ENCODE results near the gene PLPP3. TPM values are rescaled to one million over a fixed set of nuclear protein-coding genes. Genes with fewer than 3 reads are reported as not detected.

PLPP3 gene
- total and polyA plus RNA-seq, 2 experiments from 2014 or later, result 103 to 159 TPM

DNA sequence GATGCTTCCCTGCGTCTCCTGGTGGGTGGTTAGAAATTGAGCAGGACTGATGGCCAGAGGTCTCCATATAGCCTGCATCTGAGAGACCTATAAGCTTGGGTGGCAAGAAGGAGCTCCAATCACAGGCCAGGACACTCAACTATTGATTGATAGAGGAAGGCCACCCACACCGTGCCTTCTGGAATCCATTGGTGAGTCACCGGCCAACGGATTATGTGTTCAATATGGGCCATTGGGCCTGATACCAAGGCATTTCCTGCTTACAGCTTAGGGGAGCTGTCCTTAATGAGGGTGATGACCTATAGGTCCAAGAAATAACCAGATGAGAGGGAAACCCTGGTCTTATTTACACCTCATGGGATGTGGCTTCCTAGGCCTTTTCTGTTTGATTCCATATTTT, 115.1 kb downstream of the PLPP3 start:
- Histone ChIP-seq H2AFZ (no peak overlapping the region), H4K20me1 (ENCODE audit: insufficient read depth, poor library complexity, severe bottlenecking) (no peaks in the 10 kb centered on the region), H3K9me2 (replicated peaks; ENCODE audit: insufficient read depth) (no peaks in the 10 kb centered on the region), H3K27me3 (no peaks in the 10 kb centered on the region), H3K4me3 (no peak overlapping the region), H3K4me2 (no peak overlapping the region), H3K79me2 (no peaks in the 10 kb centered on the region), H3K9me3 (ENCODE audit: low read depth) (no peaks in the 10 kb centered on the region), H3K36me3 (replicated peaks; ENCODE audit: insufficient read depth, low read depth) (no peaks in the 10 kb centered on the region), H3K27ac (no peak overlapping the region), H3K4me1 (ENCODE audit: insufficient read depth) (peaks cover 3% of the 10 kb centered on the region)
- no peak for DNase-seq (ENCODE audit: low spot score)
- 92% methylated on average over 4 of the region's 4 CpGs for WGBS (ENCODE audit: low lambda C conversion rate, missing lambda C conversion rate)
- TF ChIP-seq, protein P1, sequence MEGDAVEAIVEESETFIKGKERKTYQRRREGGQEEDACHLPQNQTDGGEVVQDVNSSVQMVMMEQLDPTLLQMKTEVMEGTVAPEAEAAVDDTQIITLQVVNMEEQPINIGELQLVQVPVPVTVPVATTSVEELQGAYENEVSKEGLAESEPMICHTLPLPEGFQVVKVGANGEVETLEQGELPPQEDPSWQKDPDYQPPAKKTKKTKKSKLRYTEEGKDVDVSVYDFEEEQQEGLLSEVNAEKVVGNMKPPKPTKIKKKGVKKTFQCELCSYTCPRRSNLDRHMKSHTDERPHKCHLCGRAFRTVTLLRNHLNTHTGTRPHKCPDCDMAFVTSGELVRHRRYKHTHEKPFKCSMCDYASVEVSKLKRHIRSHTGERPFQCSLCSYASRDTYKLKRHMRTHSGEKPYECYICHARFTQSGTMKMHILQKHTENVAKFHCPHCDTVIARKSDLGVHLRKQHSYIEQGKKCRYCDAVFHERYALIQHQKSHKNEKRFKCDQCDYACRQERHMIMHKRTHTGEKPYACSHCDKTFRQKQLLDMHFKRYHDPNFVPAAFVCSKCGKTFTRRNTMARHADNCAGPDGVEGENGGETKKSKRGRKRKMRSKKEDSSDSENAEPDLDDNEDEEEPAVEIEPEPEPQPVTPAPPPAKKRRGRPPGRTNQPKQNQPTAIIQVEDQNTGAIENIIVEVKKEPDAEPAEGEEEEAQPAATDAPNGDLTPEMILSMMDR (IDR thresholded peaks at IDR 0.05; ENCODE audit: poor library complexity), result no peak
- TF ChIP-seq EZH2phosphoT487 (IDR thresholded peaks at IDR 0.05; ENCODE audit: low read depth, severe bottlenecking, unreplicated experiment), result no peak
- no peak for TF ChIP-seq EZH2 (IDR thresholded peaks at IDR 0.05; ENCODE audit: borderline replicate concordance)

DNA sequence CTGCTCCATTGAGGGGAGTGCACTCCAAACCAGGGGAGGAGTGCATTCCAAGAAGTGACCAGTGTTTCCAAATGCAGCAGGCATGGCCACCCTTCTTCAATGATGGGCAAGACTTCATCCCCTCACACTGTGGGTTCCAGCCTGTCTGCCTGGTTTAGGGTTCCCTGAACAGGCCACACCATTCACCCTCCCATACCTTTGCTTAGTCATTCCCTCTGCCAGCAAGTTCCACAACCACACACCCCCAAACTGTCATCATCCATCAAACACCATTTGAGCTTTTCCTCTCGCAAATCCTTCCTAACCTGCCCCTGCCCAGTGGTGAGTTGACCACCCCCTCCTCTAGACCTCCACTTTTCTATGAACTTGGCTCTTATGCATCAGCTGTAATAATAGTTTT, 116.0 kb downstream of the PLPP3 start:
- Histone ChIP-seq H3K9me3 (ENCODE audit: low read depth) (no peaks in the 10 kb centered on the region), H3K9me2 (replicated peaks; ENCODE audit: insufficient read depth) (no peaks in the 10 kb centered on the region), H3K36me3 (replicated peaks; ENCODE audit: insufficient read depth, low read depth) (no peaks in the 10 kb centered on the region), H3K27me3 (no peaks in the 10 kb centered on the region), H4K20me1 (ENCODE audit: insufficient read depth, poor library complexity, severe bottlenecking) (no peaks in the 10 kb centered on the region), H3K4me1 (ENCODE audit: insufficient read depth) (peaks cover 3% of the 10 kb centered on the region), H3K4me2 (no peak overlapping the region), H3K4me3 (no peak overlapping the region), H3K27ac (no peak overlapping the region), H2AFZ (no peak overlapping the region), H3K79me2 (no peaks in the 10 kb centered on the region)
- TF ChIP-seq EZH2 (IDR thresholded peaks at IDR 0.05; ENCODE audit: borderline replicate concordance) (no peak), EZH2phosphoT487 (IDR thresholded peaks at IDR 0.05; ENCODE audit: low read depth, severe bottlenecking, unreplicated experiment) (no peak)
- TF ChIP-seq, protein P1 (IDR thresholded peaks at IDR 0.05; ENCODE audit: poor library complexity), result no peak
- no peak for DNase-seq (ENCODE audit: low spot score)
- 100% methylated on average over 1 of the region's 1 CpG for WGBS (ENCODE audit: low lambda C conversion rate, missing lambda C conversion rate)

DNA sequence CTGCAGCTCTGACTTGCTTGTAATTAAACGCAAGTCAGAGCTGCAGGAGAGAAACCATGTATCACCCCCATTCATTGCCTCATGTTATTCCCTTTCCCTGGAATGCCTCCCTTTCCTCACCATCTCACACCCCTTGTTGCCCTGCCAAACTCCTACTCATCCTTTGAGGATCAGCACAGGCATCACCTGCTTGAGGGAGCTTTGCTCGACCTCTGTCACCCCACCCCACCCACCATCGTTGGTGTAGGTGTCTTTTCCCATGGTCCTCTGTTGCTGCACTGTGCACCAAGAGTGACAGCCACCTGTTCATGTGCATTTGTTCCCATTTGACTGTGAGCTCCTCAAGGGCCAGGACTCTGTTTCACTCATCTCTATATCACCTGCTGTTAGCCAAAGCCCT, 117.2 kb downstream of the PLPP3 start:
- 91% methylated on average over 3 of the region's 3 CpGs for WGBS (ENCODE audit: low lambda C conversion rate, missing lambda C conversion rate)
- no peak overlapping the region for H2AFZ ChIP-seq
- no peak overlapping the region for H3K4me3 ChIP-seq
- TF ChIP-seq EZH2phosphoT487 (IDR thresholded peaks at IDR 0.05; ENCODE audit: low read depth, severe bottlenecking, unreplicated experiment) (no peak), EZH2 (IDR thresholded peaks at IDR 0.05; ENCODE audit: borderline replicate concordance) (no peak)
- TF ChIP-seq, protein P1 (IDR thresholded peaks at IDR 0.05; ENCODE audit: poor library complexity), result no peak
- no peaks in the 10 kb centered on the region for H3K27me3 ChIP-seq
- no peaks in the 10 kb centered on the region for H3K9me3 ChIP-seq (ENCODE audit: low read depth)
- H3K27ac ChIP-seq, result no peak overlapping the region
- H3K9me2 ChIP-seq (replicated peaks; ENCODE audit: insufficient read depth), result no peaks in the 10 kb centered on the region
- H3K36me3 ChIP-seq (replicated peaks; ENCODE audit: insufficient read depth, low read depth), result no peaks in the 10 kb centered on the region
- no peak overlapping the region for H3K4me2 ChIP-seq
- DNase-seq (ENCODE audit: low spot score), result no peak
- H3K79me2 ChIP-seq, result no peaks in the 10 kb centered on the region
- H3K4me1 ChIP-seq (ENCODE audit: insufficient read depth), result peaks cover 3% of the 10 kb centered on the region
- H4K20me1 ChIP-seq (ENCODE audit: insufficient read depth, poor library complexity, severe bottlenecking), result no peaks in the 10 kb centered on the region
